Measurements from ENCODE around the gene OLFML2A.

- TF ChIP-seq GATA2 (IDR thresholded peaks at IDR 0.05; ENCODE audit: low read depth, low read length) = no peak
- no peak for TF ChIP-seq GATA3 (IDR thresholded peaks at IDR 0.05; ENCODE audit: low read depth, low read length)
These were observed 25.5 kb downstream of the OLFML2A start for GRCh38 chr9:124802426-124802825.
